Measurements from ENCODE around the gene SIRPA. TPM values are rescaled to one million over a fixed set of nuclear protein-coding genes. Genes with fewer than 3 reads are reported as not detected.

The SIRPA gene
- total and polyA plus RNA-seq, 2 of the 4 experiments (the other 2 are of a cell fraction): 9.9 to 40.2 TPM

GRCh38 chr20:1945134-1945618 lies 50.0 kb downstream of the SIRPA start:
- H3K9ac ChIP-seq (ENCODE audit: low read depth, low read length): no peak overlapping the region
- in situ Hi-C loops (cut with MboI; ENCODE audit: low sequenced_read_pairs) (no loop called here), intact Hi-C loops (cut with micrococcal nuclease) (no loop called here), dilution Hi-C loops (cut with HindIII; ENCODE audit: low sequenced_read_pairs, unreplicated experiment) (no loop called here)
- no peak overlapping the region for H2AK5ac ChIP-seq (ENCODE audit: low read depth, low read length)
- H3K18ac ChIP-seq (ENCODE audit: low read depth, low read length): no peak overlapping the region
- H3K9me1 ChIP-seq (ENCODE audit: insufficient read depth, low read length): no peaks in the 10 kb centered on the region; the same call in 1 of the 2 replicates
- no peaks in the 10 kb centered on the region for H4K20me1 ChIP-seq (ENCODE audit: insufficient read depth, low read length)
- H2AFZ ChIP-seq (replicated peaks; ENCODE audit: low read length, poor library complexity): no peak overlapping the region
- no peaks in the 10 kb centered on the region for H3K36me3 ChIP-seq (ENCODE audit: control insufficient read depth, insufficient read depth, low read length)
- no peak overlapping the region for H3K4ac ChIP-seq (ENCODE audit: low read depth, low read length)
- H3K9me3 ChIP-seq (ENCODE audit: control insufficient read depth, insufficient read depth, low read length): no peaks in the 10 kb centered on the region
- ATAC-seq (ENCODE audit: low read depth): no peak
- ChIA-PET CTCF (no interaction called here), POLR2A (ENCODE audit: unreplicated experiment) (no interaction called here)
- TF ChIP-seq SMC3 (IDR thresholded peaks at IDR 0.05; ENCODE audit: low read depth, low read length) (no peak), MXI1 (IDR thresholded peaks at IDR 0.05; ENCODE audit: borderline replicate concordance, low read depth, low read length) (no peak), RCOR1 (IDR thresholded peaks at IDR 0.05; ENCODE audit: insufficient replicate concordance, low read length) (no peak), USF2 (IDR thresholded peaks at IDR 0.05; ENCODE audit: low read depth, low read length) (no peak), RFX5 (IDR thresholded peaks at IDR 0.05; ENCODE audit: low read depth, low read length) (no peak)
- no peak overlapping the region for H3K23ac ChIP-seq (ENCODE audit: low read depth, low read length)
- no peak overlapping the region for H2BK5ac ChIP-seq (ENCODE audit: low read depth, low read length, poor library complexity, severe bottlenecking)
- H3K27ac ChIP-seq (ENCODE audit: insufficient read depth, low read length): no peak overlapping the region
- BruUV-seq (replicated peaks): no TSS peak
- WGBS, 2 experiments (ENCODE audit: extremely low coverage in 2 of 2, insufficient read length in 1 of 2): 60% methylated on average over 1 of the region's 9 CpGs; no CpG with 5 or more reads in 1 of the 2 experiments
- H2AK9ac ChIP-seq (replicated peaks; ENCODE audit: low read depth, low read length, poor library complexity): no peak overlapping the region
- no peak overlapping the region for H2BK120ac ChIP-seq (ENCODE audit: low read depth, low read length)
- no peak overlapping the region for H2BK20ac ChIP-seq (ENCODE audit: low read depth, low read length)
- no peak overlapping the region for H3K4me2 ChIP-seq (ENCODE audit: low read depth, low read length)
- no peak overlapping the region for H3K14ac ChIP-seq (replicated peaks; ENCODE audit: low read depth, low read length)
- H3K4me3 ChIP-seq (ENCODE audit: insufficient read depth, low read depth, low read length): no peak overlapping the region
- peaks cover 64% of the 10 kb centered on the region for H3K27me3 ChIP-seq (ENCODE audit: control insufficient read depth, insufficient read depth, low read length)
- H3K4me1 ChIP-seq (ENCODE audit: control insufficient read depth, insufficient read depth, low read length): peaks cover 6% of the 10 kb centered on the region
- no peak overlapping the region for H2BK15ac ChIP-seq (ENCODE audit: low read depth, low read length)
- no peak overlapping the region for H4K5ac ChIP-seq (ENCODE audit: low read depth, low read length)
- H3K56ac ChIP-seq (ENCODE audit: extremely low read depth, insufficient read depth, low read length): no peak overlapping the region
- no peak for DNase-seq
- no peak overlapping the region for H4K91ac ChIP-seq (ENCODE audit: insufficient read depth, low read depth, low read length)
- H4K8ac ChIP-seq (ENCODE audit: low read depth in 2 of 2, low read length in 2 of 2): no peak overlapping the region
- H3K79me1 ChIP-seq (ENCODE audit: low read depth in 1 of 2, low read length in 2 of 2): no peaks in the 10 kb centered on the region
